Colonic mucosa (tissue), 4 donors: ENCODE data around the gene SMPD3. TPM values are rescaled to one million over a fixed set of nuclear protein-coding genes. Genes with fewer than 3 reads are reported as not detected.

Experiments used
- DNase-seq: peaks from one replicate; pipeline ENCODE4 v3.0.0-alpha.2; 2020
- H3K27ac ChIP-seq: fragments of 200-600 bp; one replicate; pipeline ENCODE4 v1.8.0; 2021
- H3K27me3 ChIP-seq: fragments of 200-600 bp; one replicate; pipeline ENCODE4 v1.8.0; 2021
- H3K36me3 ChIP-seq: fragments of 200-600 bp; one replicate; pipeline ENCODE4 v1.8.0; 2021
- H3K4me1 ChIP-seq: fragments of 200-600 bp; one replicate; pipeline ENCODE4 v1.8.0; 2021; ENCODE audit warnings: mild to moderate bottlenecking
- H3K4me3 ChIP-seq: fragments of 200-600 bp; one replicate; pipeline ENCODE4 v1.8.0; 2021
- H3K9ac ChIP-seq, 2 donors: one replicate each; pipeline ENCODE4 v1.7.0; 2013; ENCODE audit warnings: control low read depth in 2 of 2, low read depth in 2 of 2, low read length in 2 of 2
- H3K9me3 ChIP-seq: fragments of 200-600 bp; one replicate; pipeline ENCODE4 v1.8.0; 2021
- intact Hi-C: fragments of 100-400 bp; cut with DNase I; formaldehyde crosslinking; loops from one replicate; pipeline ENCODE4 v1.14.1; 2022
- total RNA-seq, 2 donors: library from RNA; stranded (reverse); fragmentation: NEBNext Ultra II Directional in 1 of 2; extraction: Animal tissue kit (Norgen Biotek cat#: 25700) in 1 of 2; gene quantifications; one replicate each; pipeline ENCODE4 v1.2.1, GENCODE V29; 2021
- TF ChIP-seq, protein P1 (sequence below): fragments of 200-600 bp; IDR thresholded peaks from one replicate; pipeline ENCODE4 v1.8.0; 2022; ENCODE audit warnings: antibody characterized with exemption, mild to moderate bottlenecking
- donor health status: healthy.
- donor health status: DM: no; HTN: no; CAD: no.
- donor health status: DM: no; HTN: no; CAD: no.

SMPD3 gene
- total RNA-seq, 2 donors from 2014 or later = 71.1 to 76.5 TPM

DNA sequence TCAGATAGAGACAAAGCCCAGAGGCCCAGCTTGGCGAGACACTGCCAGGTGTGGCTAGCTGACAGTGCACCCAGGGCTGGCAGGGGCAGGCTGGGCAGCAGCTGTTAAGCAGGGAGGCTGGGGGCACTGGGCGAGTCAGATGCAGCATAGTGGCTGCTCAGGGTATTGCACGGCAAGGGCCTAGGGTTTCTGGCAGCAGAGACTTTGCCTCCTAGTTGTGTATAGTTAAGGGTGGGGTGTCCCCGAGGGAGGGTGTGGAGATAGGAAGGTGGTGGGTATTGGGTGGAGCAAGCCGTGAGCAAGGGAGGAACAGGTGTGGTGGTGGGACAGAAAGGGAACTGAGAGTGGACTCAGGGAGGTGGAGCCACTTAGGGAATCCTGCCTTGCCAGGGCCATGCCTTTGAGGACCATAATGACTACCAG is 66.0 kb downstream of the SMPD3 start:
- H3K4me1 ChIP-seq = peaks cover 13% of the 10 kb centered on the region
- DNase-seq = peak; percentile 85
- no peaks in the 10 kb centered on the region for H3K9me3 ChIP-seq
- no peak overlapping the region for H3K27ac ChIP-seq
- TF ChIP-seq, protein P1, sequence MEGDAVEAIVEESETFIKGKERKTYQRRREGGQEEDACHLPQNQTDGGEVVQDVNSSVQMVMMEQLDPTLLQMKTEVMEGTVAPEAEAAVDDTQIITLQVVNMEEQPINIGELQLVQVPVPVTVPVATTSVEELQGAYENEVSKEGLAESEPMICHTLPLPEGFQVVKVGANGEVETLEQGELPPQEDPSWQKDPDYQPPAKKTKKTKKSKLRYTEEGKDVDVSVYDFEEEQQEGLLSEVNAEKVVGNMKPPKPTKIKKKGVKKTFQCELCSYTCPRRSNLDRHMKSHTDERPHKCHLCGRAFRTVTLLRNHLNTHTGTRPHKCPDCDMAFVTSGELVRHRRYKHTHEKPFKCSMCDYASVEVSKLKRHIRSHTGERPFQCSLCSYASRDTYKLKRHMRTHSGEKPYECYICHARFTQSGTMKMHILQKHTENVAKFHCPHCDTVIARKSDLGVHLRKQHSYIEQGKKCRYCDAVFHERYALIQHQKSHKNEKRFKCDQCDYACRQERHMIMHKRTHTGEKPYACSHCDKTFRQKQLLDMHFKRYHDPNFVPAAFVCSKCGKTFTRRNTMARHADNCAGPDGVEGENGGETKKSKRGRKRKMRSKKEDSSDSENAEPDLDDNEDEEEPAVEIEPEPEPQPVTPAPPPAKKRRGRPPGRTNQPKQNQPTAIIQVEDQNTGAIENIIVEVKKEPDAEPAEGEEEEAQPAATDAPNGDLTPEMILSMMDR = peak; percentile 66
- intact Hi-C loops = no loop called here
- H3K36me3 ChIP-seq = no peaks in the 10 kb centered on the region
- no peaks in the 10 kb centered on the region for H3K27me3 ChIP-seq
- H3K9ac ChIP-seq = peak overlapping the region in 1 of 2 donors; percentile 55
- no peak overlapping the region for H3K4me3 ChIP-seq

DNA sequence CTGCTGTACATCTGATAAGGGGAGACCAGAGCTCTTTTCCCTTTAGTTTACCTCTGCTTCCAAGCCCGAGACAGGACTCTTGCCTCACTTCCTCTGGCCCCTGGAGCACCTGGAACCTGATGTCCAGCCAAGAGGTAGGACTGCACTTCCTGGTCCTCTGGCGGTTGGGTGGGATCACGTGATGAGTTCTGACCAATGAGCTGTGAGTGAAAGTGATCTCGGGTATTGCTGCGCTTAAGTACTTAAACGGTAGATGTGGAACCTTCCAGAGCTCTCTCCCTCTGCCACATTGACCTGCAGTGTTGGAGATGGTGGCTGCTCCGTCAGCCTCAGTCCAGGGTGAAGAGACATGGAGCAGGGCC is 67.0 kb downstream of the SMPD3 start:
- H3K9ac ChIP-seq = no peak overlapping the region
- DNase-seq = no peak
- no peak overlapping the region for H3K27ac ChIP-seq
- intact Hi-C loops = no loop called here
- H3K36me3 ChIP-seq = no peaks in the 10 kb centered on the region
- H3K27me3 ChIP-seq = no peaks in the 10 kb centered on the region
- no peaks in the 10 kb centered on the region for H3K9me3 ChIP-seq
- TF ChIP-seq, protein P1 = no peak
- peaks cover 13% of the 10 kb centered on the region for H3K4me1 ChIP-seq
- no peak overlapping the region for H3K4me3 ChIP-seq

DNA sequence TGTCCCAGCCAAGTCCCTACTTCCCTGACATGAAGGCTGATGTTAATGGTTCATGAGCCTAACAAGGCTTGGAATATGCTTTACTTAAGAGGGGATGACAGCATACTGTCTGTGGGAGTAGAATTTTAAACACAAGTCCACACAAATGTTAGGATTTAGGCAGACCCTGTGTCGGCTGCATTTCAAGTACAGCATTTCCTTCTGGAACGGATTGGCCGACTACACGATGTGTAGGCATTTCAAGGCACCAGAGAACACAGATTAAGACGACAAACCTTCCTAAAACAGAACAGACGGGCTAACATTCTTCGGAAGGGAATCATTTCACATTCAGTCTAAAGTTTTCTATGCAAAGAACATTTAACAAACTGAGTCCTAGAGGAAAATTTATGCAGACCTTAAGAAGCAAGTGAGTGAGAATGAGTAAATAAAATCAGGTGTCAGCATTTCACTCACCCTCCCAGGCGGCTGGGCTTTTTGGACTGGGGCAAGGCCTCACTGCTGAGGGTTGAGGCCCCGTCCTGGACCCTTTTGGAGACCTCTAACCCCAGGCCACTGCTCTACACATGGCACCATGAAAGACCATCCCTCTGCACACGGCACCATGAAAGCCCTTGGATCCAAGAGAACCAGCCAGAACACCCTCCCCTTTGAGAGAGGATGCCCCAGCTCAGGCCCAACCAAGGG is 67.5 kb downstream of the SMPD3 start:
- H3K27ac ChIP-seq = no peak overlapping the region

DNA sequence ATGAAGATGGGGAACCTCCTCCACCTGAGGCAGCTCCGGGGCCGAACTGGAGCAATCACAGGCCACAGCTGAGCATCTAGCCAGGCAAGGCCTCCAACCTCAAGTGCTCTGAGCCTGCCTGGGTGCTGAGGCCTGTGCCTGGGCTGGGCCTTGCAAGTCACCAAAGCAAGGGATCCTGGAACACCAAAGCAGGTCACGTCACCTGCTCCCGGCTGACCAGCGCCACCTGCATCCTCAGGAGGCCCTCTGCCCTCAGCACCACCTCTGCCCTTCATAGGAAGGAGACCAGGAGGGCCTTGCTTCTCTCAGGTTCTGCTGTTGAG is 68.0 kb downstream of the SMPD3 start:
- H3K9ac ChIP-seq = no peak overlapping the region
- H3K4me3 ChIP-seq = no peak overlapping the region
- TF ChIP-seq, protein P1 = no peak
- no peaks in the 10 kb centered on the region for H3K36me3 ChIP-seq
- intact Hi-C loops = no loop called here
- peaks cover 13% of the 10 kb centered on the region for H3K4me1 ChIP-seq
- no peaks in the 10 kb centered on the region for H3K27me3 ChIP-seq
- no peak overlapping the region for H3K27ac ChIP-seq
- no peaks in the 10 kb centered on the region for H3K9me3 ChIP-seq
- no peak for DNase-seq

More for the DNA sequence above, 67.5 kb downstream of the SMPD3 start:
- Histone ChIP-seq H3K9ac (no peak overlapping the region), H3K4me1 (peaks cover 13% of the 10 kb centered on the region), H3K9me3 (no peaks in the 10 kb centered on the region), H3K4me3 (no peak overlapping the region), H3K36me3 (no peaks in the 10 kb centered on the region), H3K27me3 (no peaks in the 10 kb centered on the region)
- no peak for DNase-seq
- TF ChIP-seq, protein P1 = no peak
- intact Hi-C loops = no loop called here

DNA sequence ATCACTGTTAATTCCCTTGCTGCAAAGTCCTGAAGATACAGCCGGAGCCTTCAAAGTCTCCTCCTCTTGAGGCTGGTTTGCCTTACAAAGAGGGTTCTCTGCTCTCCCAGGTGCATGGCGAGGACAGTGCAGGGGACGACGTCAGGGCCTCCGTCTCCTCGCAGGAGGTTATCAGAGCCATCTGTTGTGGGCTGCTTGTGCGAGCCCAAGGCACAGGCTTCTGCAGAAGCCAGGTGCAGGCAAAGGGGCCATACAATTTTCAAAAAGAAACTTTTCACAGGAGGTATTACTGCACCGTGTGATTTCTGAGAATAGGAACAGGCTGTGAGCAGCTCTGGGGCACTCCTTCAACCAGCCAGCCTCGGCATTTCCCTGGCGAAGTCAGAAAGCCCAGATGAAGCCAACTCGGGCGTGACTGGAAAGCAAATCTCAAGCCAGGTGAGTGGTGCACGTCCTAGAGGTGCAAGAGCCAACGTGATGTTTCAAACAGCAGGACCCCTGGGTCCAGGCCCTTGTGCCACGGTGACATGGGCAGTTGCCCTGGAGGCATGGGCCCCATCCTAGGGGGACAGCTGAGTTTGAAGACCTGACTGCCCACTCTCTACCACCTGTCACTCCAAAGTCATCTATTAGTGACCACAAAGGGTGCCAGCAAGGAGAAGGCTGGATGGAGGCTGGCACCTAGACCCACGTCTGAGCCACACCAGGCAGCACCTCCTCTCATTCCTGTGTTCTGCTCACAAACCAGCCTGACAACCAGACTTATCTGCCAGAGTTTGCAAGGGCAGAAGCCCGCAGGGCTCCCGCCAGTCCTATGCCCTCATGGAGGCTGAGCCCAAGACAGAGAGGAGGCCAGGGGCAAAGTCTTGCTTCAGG is 68.6 kb downstream of the SMPD3 start:
- no peak overlapping the region for H3K27ac ChIP-seq
- no peak for DNase-seq
- no peak overlapping the region for H3K4me3 ChIP-seq
- H3K27me3 ChIP-seq = no peaks in the 10 kb centered on the region
- H3K9me3 ChIP-seq = no peaks in the 10 kb centered on the region
- peaks cover 13% of the 10 kb centered on the region for H3K4me1 ChIP-seq
- H3K9ac ChIP-seq = no peak overlapping the region
- intact Hi-C loops = no loop called here
- TF ChIP-seq, protein P1 = no peak
- H3K36me3 ChIP-seq = no peaks in the 10 kb centered on the region
